HepG2 (cell line): ENCODE results near the gene TEF. TPM values are rescaled to one million over a fixed set of nuclear protein-coding genes. Genes with fewer than 3 reads are reported as not detected.

Source experiments
- ATAD3A ChIP-seq: sonication (generic); formaldehyde crosslinking; IDR thresholded peaks from 2 replicates; pipeline ENCODE4 v1.4.0; 2020; ENCODE audit warnings: missing genetic modification reagents
- ATF1 ChIP-seq: IDR thresholded peaks from 2 replicates; pipeline ENCODE4 v1.6.1; 2016; ENCODE audit warnings: mild to moderate bottlenecking, control low read depth
- ATF4 ChIP-seq, 2 experiments: fragments of 450-650 bp in 1 of 2; sonication (generic) in 1 of 2; formaldehyde crosslinking; IDR thresholded peaks; 2 replicates each; pipeline versions ENCODE4 v1.5.0 to v1.8.0; 2020 to 2022; ENCODE audit warnings: mild to moderate bottlenecking in 1 of 2, missing genetic modification reagents in 1 of 2
- CCAR2 ChIP-seq: fragments of 200-400 bp; formaldehyde crosslinking; optimal IDR thresholded peaks from 2 replicates; pipeline ENCODE3; 2018; ENCODE audit warnings: low read depth, mild to moderate bottlenecking, low read length, moderate library complexity
- CENPX ChIP-seq: sonication (generic); formaldehyde crosslinking; IDR thresholded peaks from 2 replicates; pipeline ENCODE4 v1.9.0; 2021; ENCODE audit warnings: mild to moderate bottlenecking, missing genetic modification reagents, moderate library complexity
- DMTF1 ChIP-seq: sonication (generic); formaldehyde crosslinking; IDR thresholded peaks from 2 replicates; pipeline ENCODE4 v1.4.0; 2020; ENCODE audit warnings: mild to moderate bottlenecking, missing genetic modification reagents
- HOXA7 ChIP-seq: sonication (generic); formaldehyde crosslinking; IDR thresholded peaks from 2 replicates; pipeline ENCODE4 v1.8.1; 2022; ENCODE audit warnings: mild to moderate bottlenecking, missing genetic modification reagents, moderate library complexity
- IRF2 ChIP-seq: IDR thresholded peaks from 2 replicates; pipeline ENCODE4 v1.6.1; 2018; ENCODE audit warnings: missing genetic modification reagents, missing compliant biosample characterization
- NFYC ChIP-seq: IDR thresholded peaks from 2 replicates; pipeline ENCODE4 v1.6.1; 2016; ENCODE audit warnings: missing genetic modification reagents, missing compliant biosample characterization
- PRDM4 ChIP-seq: sonication (generic); formaldehyde crosslinking; IDR thresholded peaks from 2 replicates; pipeline ENCODE4 v1.9.0; 2021; ENCODE audit warnings: missing genetic modification reagents, borderline replicate concordance
- PTBP1 ChIP-seq: fragments of 200-400 bp; formaldehyde crosslinking; IDR thresholded peaks from 2 replicates; pipeline ENCODE4 v1.6.1; 2018; ENCODE audit warnings: low read length, low read depth; ENCODE audit not compliant: poor library complexity, severe bottlenecking
- REST ChIP-seq, 2 experiments: IDR thresholded peaks; 2 replicates each; pipeline ENCODE4 v1.6.1; 2011 to 2012; ENCODE audit warnings: low read length in 2 of 2, borderline replicate concordance in 1 of 2, low read depth in 1 of 2, mild to moderate bottlenecking in 1 of 2, moderate library complexity in 1 of 2
- SPEN ChIP-seq: sonication (generic); formaldehyde crosslinking; IDR thresholded peaks from 2 replicates; pipeline ENCODE4 v1.5.1; 2020; ENCODE audit warnings: low read depth, mild to moderate bottlenecking, missing genetic modification reagents
- WIZ ChIP-seq: sonication (generic); formaldehyde crosslinking; IDR thresholded peaks from 2 replicates; pipeline ENCODE4 v1.5.1; 2020; ENCODE audit warnings: mild to moderate bottlenecking, missing genetic modification reagents
- ZBTB2 ChIP-seq: sonication (generic); formaldehyde crosslinking; IDR thresholded peaks from 2 replicates; pipeline ENCODE4 v1.8.0; 2022; ENCODE audit warnings: low read depth, missing genetic modification reagents
- ZNF468 ChIP-seq: sonication (generic); formaldehyde crosslinking; IDR thresholded peaks from 2 replicates; pipeline ENCODE4 v1.8.0; 2022; ENCODE audit warnings: mild to moderate bottlenecking, moderate library complexity, missing genetic modification reagents
- ZNF678 ChIP-seq: sonication (generic); formaldehyde crosslinking; IDR thresholded peaks from 2 replicates; pipeline ENCODE4 v1.4.0; 2020; ENCODE audit warnings: mild to moderate bottlenecking, missing genetic modification reagents
- ZSCAN25 ChIP-seq: sonication (generic); formaldehyde crosslinking; IDR thresholded peaks from 2 replicates; pipeline ENCODE4 v1.8.0; 2022; ENCODE audit warnings: mild to moderate bottlenecking, missing genetic modification reagents
- polyA plus RNA-seq, 8 experiments: library from polyadenylated mRNA; depleted of rRNA in 3 of 8; stranded (reverse) in 7 of 8; unstranded in 1 of 8; fragments of >200 nt; fragmentation: Illumina TruSeq in 4 of 8; extraction: Trizol in 4 of 8; gene quantifications; 2 replicates each; pipeline versions ENCODE4 v1.2.1 to v1.2.3, GENCODE V29; 2011 to 2016; ENCODE audit warnings: low read depth in 4 of 8, missing spikeins in 1 of 8, mixed read lengths in 1 of 8; ENCODE audit not compliant: insufficient read depth in 1 of 8
- total RNA-seq, 5 experiments: library from RNA; depleted of rRNA; stranded (reverse); fragments of >200 nt; fragmentation: Illumina TruSeq; extraction: Trizol; gene quantifications; 2 replicates each; pipeline ENCODE4 v1.2.3, GENCODE V29; 2016; ENCODE audit warnings: low read depth in 1 of 5

TEF gene
- total and polyA plus RNA-seq, 2 of the 13 experiments (the other 11 are each of a cell fraction or from before 2014, with no cell fraction given) = 7.6 to 11.2 TPM

GRCh38 chr22:41403532-41404318 lies 22.0 kb downstream of the TEF start (continued):
- no peak for TF ChIP-seq REST (IDR thresholded peaks at IDR 0.05; ENCODE audit: borderline replicate concordance in 1 of 2, low read depth in 1 of 2, low read length in 2 of 2)
- no peak for TF ChIP-seq HOXA7 (CRISPR knock-in tag)
- peak; percentile 53; the same call in 1 of the 2 replicates for TF ChIP-seq ZSCAN25
- no peak for TF ChIP-seq CENPX (CRISPR knock-in tag)
- no peak for TF ChIP-seq ZBTB2 (CRISPR knock-in tag)
- TF ChIP-seq PTBP1 = peak; percentile 77
- TF ChIP-seq ZNF468 (CRISPR knock-in tag) = 0 out of 2 replicates have a peak, but pooled peaks have one; percentile 56
- no peak for TF ChIP-seq ATF1 (CRISPR knock-in tag)
- TF ChIP-seq PRDM4 (CRISPR knock-in tag) = no peak
- peak; percentile 93 for TF ChIP-seq IRF2 (CRISPR knock-in tag)
- no peak for TF ChIP-seq ATF4 (CRISPR knock-in tag; IDR thresholded peaks at IDR 0.05)
- no peak for TF ChIP-seq ZNF678 (CRISPR knock-in tag)
- TF ChIP-seq NFYC (CRISPR knock-in tag) = peak; percentile 42; the same call in 1 of the 2 replicates
- peak; percentile 46; the same call in 1 of the 2 replicates for TF ChIP-seq SPEN (CRISPR knock-in tag)
- no peak for TF ChIP-seq WIZ (CRISPR knock-in tag)
- no peak for TF ChIP-seq CCAR2
- no peak for TF ChIP-seq DMTF1 (CRISPR knock-in tag)
- no peak for TF ChIP-seq ATAD3A
